Activated naive CD8-positive, alpha-beta T cell (primary cell): ENCODE data around the gene SDF2L1.
"Not testable (repeated sequence)": the region's sequence is repeated elsewhere in the genome, so short reads cannot be mapped to it uniquely, and the experiment has no call there.

Source experiments
- H3K27ac Mint-ChIP-seq: one replicate; pipeline ENCODE4 v1.8.0; 2021; ENCODE audit warnings: mixed read lengths
- H3K27me3 Mint-ChIP-seq: one replicate; pipeline ENCODE4 v1.8.0; 2021; ENCODE audit warnings: mixed read lengths
- H3K36me3 Mint-ChIP-seq: one replicate; pipeline ENCODE4 v1.8.0; 2021; ENCODE audit warnings: mixed read lengths
- H3K4me1 Mint-ChIP-seq: one replicate; pipeline ENCODE4 v1.8.0; 2021; ENCODE audit warnings: low read depth, mixed read lengths
- H3K4me3 Mint-ChIP-seq: one replicate; pipeline ENCODE4 v1.8.0; 2021; ENCODE audit warnings: mild to moderate bottlenecking, mixed read lengths
- H3K9me3 Mint-ChIP-seq: one replicate; pipeline ENCODE4 v1.8.0; 2021; ENCODE audit warnings: low read depth, mixed read lengths

The SDF2L1 gene

GRCh38 chr22:21611210-21611977, 30.7 kb upstream of the SDF2L1 start:
- H3K36me3 Mint-ChIP-seq = peaks cover 4% of the 10 kb centered on the region
- H3K4me1 Mint-ChIP-seq = peaks cover 21% of the 10 kb centered on the region

GRCh38 chr22:21612858-21613257, 29.2 kb upstream of the SDF2L1 start:
- Mint-ChIP-seq H3K4me1 (peaks cover 18% of the 10 kb centered on the region), H3K9me3 (no peaks in the 10 kb centered on the region), H3K27me3 (no peaks in the 10 kb centered on the region), H3K36me3 (peaks cover 4% of the 10 kb centered on the region), H3K4me3 (no peak overlapping the region), H3K27ac (no peak overlapping the region)

More at GRCh38 chr22:21611210-21611977, 30.7 kb upstream of the SDF2L1 start:
- Mint-ChIP-seq H3K4me3 (no peak overlapping the region), H3K27me3 (no peaks in the 10 kb centered on the region), H3K9me3 (no peaks in the 10 kb centered on the region), H3K27ac (peak overlapping the region; percentile 77)

- Mint-ChIP-seq H3K27ac (peak overlapping the region; percentile 92), H3K4me1 (peaks cover 18% of the 10 kb centered on the region), H3K27me3 (no peaks in the 10 kb centered on the region), H3K9me3 (no peaks in the 10 kb centered on the region), H3K4me3 (no peak overlapping the region), H3K36me3 (peaks cover 4% of the 10 kb centered on the region)
Observed at GRCh38 chr22:21613553-21614233, 28.4 kb upstream of the SDF2L1 start.

- Mint-ChIP-seq H3K27me3 (no peaks in the 10 kb centered on the region), H3K4me3 (no peak overlapping the region), H3K9me3 (no peaks in the 10 kb centered on the region), H3K36me3 (peaks cover 4% of the 10 kb centered on the region), H3K4me1 (peaks cover 17% of the 10 kb centered on the region), H3K27ac (peak overlapping the region; percentile 68)
Observed at GRCh38 chr22:21615731-21616130, 26.4 kb upstream of the SDF2L1 start.

GRCh38 chr22:21617337-21617736, 24.8 kb upstream of the SDF2L1 start:
- Mint-ChIP-seq H3K27ac (peak overlapping the region; percentile 58), H3K4me1 (peaks cover 19% of the 10 kb centered on the region)
- H3K36me3 Mint-ChIP-seq, H3K4me3 Mint-ChIP-seq, H3K27me3 Mint-ChIP-seq, H3K9me3 Mint-ChIP-seq: not testable (repeated sequence)

- Mint-ChIP-seq H3K27ac (no peak overlapping the region), H3K4me1 (peaks cover 17% of the 10 kb centered on the region), H3K4me3 (no peak overlapping the region), H3K36me3 (peaks cover 1% of the 10 kb centered on the region), H3K9me3 (no peaks in the 10 kb centered on the region), H3K27me3 (no peaks in the 10 kb centered on the region)
Observed at GRCh38 chr22:21621025-21621424, 21.1 kb upstream of the SDF2L1 start.

- Mint-ChIP-seq H3K27me3 (no peaks in the 10 kb centered on the region), H3K4me1 (peaks cover 24% of the 10 kb centered on the region), H3K36me3 (no peaks in the 10 kb centered on the region), H3K27ac (peak overlapping the region; percentile 58), H3K4me3 (no peak overlapping the region), H3K9me3 (no peaks in the 10 kb centered on the region)
Observed at GRCh38 chr22:21622011-21622918, 19.8 kb upstream of the SDF2L1 start.

- no peak overlapping the region for H3K4me3 Mint-ChIP-seq
- peaks cover 31% of the 10 kb centered on the region for H3K4me1 Mint-ChIP-seq
- no peaks in the 10 kb centered on the region for H3K9me3 Mint-ChIP-seq
- peaks cover 4% of the 10 kb centered on the region for H3K36me3 Mint-ChIP-seq
- H3K27ac Mint-ChIP-seq = peak overlapping the region; percentile 58
- H3K27me3 Mint-ChIP-seq = no peaks in the 10 kb centered on the region
Observed at GRCh38 chr22:21622919-21623647, 19.0 kb upstream of the SDF2L1 start.

- H3K27ac Mint-ChIP-seq = peak overlapping the region; percentile 58
- no peaks in the 10 kb centered on the region for H3K9me3 Mint-ChIP-seq
- peaks cover 34% of the 10 kb centered on the region for H3K4me1 Mint-ChIP-seq
- H3K27me3 Mint-ChIP-seq = no peaks in the 10 kb centered on the region
- no peak overlapping the region for H3K4me3 Mint-ChIP-seq
- peaks cover 4% of the 10 kb centered on the region for H3K36me3 Mint-ChIP-seq
Observed at GRCh38 chr22:21623648-21623970, 18.5 kb upstream of the SDF2L1 start.

GRCh38 chr22:21624120-21624879, 17.8 kb upstream of the SDF2L1 start:
- Mint-ChIP-seq H3K27ac (peak overlapping the region; percentile 64), H3K4me1 (peaks cover 35% of the 10 kb centered on the region), H3K9me3 (no peaks in the 10 kb centered on the region), H3K36me3 (peaks cover 4% of the 10 kb centered on the region), H3K4me3 (no peak overlapping the region), H3K27me3 (no peaks in the 10 kb centered on the region)

GRCh38 chr22:21624880-21625791, 17.0 kb upstream of the SDF2L1 start:
- H3K27ac Mint-ChIP-seq = peak overlapping the region; percentile 35
- peaks cover 35% of the 10 kb centered on the region for H3K4me1 Mint-ChIP-seq
- H3K27me3 Mint-ChIP-seq = no peaks in the 10 kb centered on the region
- no peaks in the 10 kb centered on the region for H3K9me3 Mint-ChIP-seq
- peaks cover 4% of the 10 kb centered on the region for H3K36me3 Mint-ChIP-seq
- peak overlapping the region; percentile 5 for H3K4me3 Mint-ChIP-seq

GRCh38 chr22:21626073-21626734, 15.9 kb upstream of the SDF2L1 start:
- H3K9me3 Mint-ChIP-seq = no peaks in the 10 kb centered on the region
- H3K36me3 Mint-ChIP-seq = peaks cover 4% of the 10 kb centered on the region
- no peaks in the 10 kb centered on the region for H3K27me3 Mint-ChIP-seq
- peak overlapping the region; percentile 59 for H3K4me3 Mint-ChIP-seq
- H3K27ac Mint-ChIP-seq = peak overlapping the region; percentile 83
- H3K4me1 Mint-ChIP-seq = peaks cover 38% of the 10 kb centered on the region
